Ovary (tissue), 9 donors: ENCODE data around the gene FAM184A. TPM values are rescaled to one million over a fixed set of nuclear protein-coding genes. Genes with fewer than 3 reads are reported as not detected.

Experiments used
- DNase-seq, 5 donors: peaks; one replicate each; pipeline ENCODE4 v3.0.0-alpha.2; 2019 to 2020
- H3K27ac ChIP-seq, 2 donors: fragments of 200-600 bp; one replicate each; pipeline versions ENCODE4 v1.5.1 to v1.8.0; 2019 to 2022
- H3K27me3 ChIP-seq: fragments of 200-600 bp; one replicate; pipeline ENCODE4 v1.8.0; 2022
- H3K36me3 ChIP-seq: fragments of 200-600 bp; sonication (generic); one replicate; pipeline ENCODE4 v1.5.1; 2019
- H3K4me1 ChIP-seq: one replicate; pipeline ENCODE4 v1.8.1; 2013; ENCODE audit warnings: mild to moderate bottlenecking, moderate library complexity; ENCODE audit not compliant: insufficient read depth
- H3K4me3 ChIP-seq: fragments of 200-600 bp; sonication (generic); one replicate; pipeline ENCODE4 v1.5.1; 2017
- H3K9me3 ChIP-seq, 2 donors: fragments of 200-600 bp in 1 of 2; sonication (generic) in 1 of 2; one replicate each; pipeline versions ENCODE4 v1.5.1 to v1.8.1; 2013 to 2019; ENCODE audit warnings: mild to moderate bottlenecking in 1 of 2, moderate library complexity in 1 of 2
- CTCF ChIP-seq, 3 donors: fragments of 450-650 bp in 2 of 3; fragments of 200-600 bp in 1 of 3; IDR thresholded peaks; one replicate each; pipeline versions ENCODE4 v1.5.1 to v1.8.0; 2016 to 2022; ENCODE audit warnings: antibody characterized with exemption in 3 of 3, mild to moderate bottlenecking in 1 of 3
- EP300 ChIP-seq: sonication (generic); formaldehyde crosslinking; IDR thresholded peaks from one replicate; pipeline ENCODE4 v1.6.1; 2017; ENCODE audit warnings: antibody characterized with exemption
- POLR2A ChIP-seq: fragments of 450-650 bp; IDR thresholded peaks from one replicate; pipeline ENCODE4 v1.6.1; 2017; ENCODE audit warnings: antibody characterized with exemption, mild to moderate bottlenecking, moderate library complexity
- WGBS, 3 donors: extraction: QIAGEN DNeasy Blood & Tissue Kit in 1 of 3; methylation state at CpG; one replicate each; pipeline versions ENCODE4 v1.1.5 to v1.1.7; 2013 to 2017; 5-methylcytosine and 5-hydroxymethylcytosine counted together
- intact Hi-C, 4 donors: fragments of 100-400 bp; cut with DNase I; formaldehyde crosslinking; loops; one replicate each; pipeline versions ENCODE4 v1.11.0 to v1.15.1; 2022 to 2023
- polyA plus RNA-seq, 2 donors: library from polyadenylated mRNA; stranded (reverse); fragments of 200-250 nt in 1 of 2; fragments of 350-450 nt in 1 of 2; fragmentation: Illumina TruSeq in 1 of 2; extraction: RNeasy Lipid Tissue Mini Kit (QIAGEN cat#74804) in 1 of 2; gene quantifications; one replicate each; pipeline ENCODE4 v1.2.3, GENCODE V29; 2013 to 2014
- total RNA-seq, 7 donors: library from RNA; depleted of rRNA in 2 of 7; stranded (reverse); fragments of >200 nt in 2 of 7; fragmentation: NEBNext Ultra II Directional in 3 of 7; extraction: Animal tissue kit (Norgen Biotek cat#: 25700) in 3 of 7; gene quantifications; one replicate each; pipeline versions ENCODE4 v1.1.0 to v1.2.4, GENCODE V29; 2016 to 2023
- donor health status: DM: no; HTN: no; CAD: no; lungs with moderate emphysema.
- donor health status: DM: no; HTN: no; CAD: no.
- donor health status: Bipolar disorder and iron deficiency.
- donor health status: DM: yes; HTN: yes; CAD: no.
- donor health status: DM: no; HTN: no; CAD: no.
- donor health status: DM: yes; HTN: yes; CAD: no.

The FAM184A gene
- total and polyA plus RNA-seq, 9 donors: 2.8 to 10.8 (median 6.5) TPM

DNA sequence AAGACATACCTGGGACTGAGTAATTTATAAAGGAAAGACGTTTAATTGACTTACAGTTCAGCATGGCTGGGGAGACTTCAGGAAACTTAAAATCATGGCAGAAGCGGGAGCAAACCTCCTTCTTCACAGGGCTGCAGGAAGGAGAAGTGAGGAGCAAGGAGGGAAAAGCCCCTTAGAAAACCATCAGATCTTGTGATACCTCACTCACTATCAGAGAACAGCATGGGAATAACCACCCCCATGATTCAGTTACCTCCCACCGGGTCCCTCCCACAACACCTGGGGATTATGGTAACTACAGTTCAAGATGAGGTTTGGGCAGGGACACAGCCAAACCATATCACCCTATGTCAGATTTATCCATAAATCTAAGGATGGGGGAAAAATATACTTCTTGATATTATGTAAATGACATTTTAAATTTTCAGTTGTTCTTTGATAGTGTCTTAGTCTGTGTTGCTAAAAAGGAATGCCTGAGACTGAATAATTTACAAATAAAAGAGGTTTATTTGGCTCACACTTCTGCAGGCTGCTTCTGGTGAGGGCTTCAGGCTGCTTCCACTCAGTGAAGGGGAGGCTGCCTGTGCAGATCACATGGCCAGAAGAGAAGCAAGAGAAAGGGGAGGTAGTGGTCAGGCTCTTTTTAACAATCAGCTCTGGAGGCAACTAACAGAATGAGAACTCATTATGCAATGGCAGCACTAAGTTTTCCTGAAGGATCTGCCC is 142.3 kb downstream of the FAM184A start:
- TF ChIP-seq CTCF (IDR thresholded peaks at IDR 0.05): no peak
- TF ChIP-seq EP300: no peak
- TF ChIP-seq POLR2A: no peak
- no peaks in the 10 kb centered on the region for H3K27me3 ChIP-seq
- WGBS, 3 donors: 79 to 86% (median 79%) methylated on average over 3 of the region's 3 CpGs
- no peak overlapping the region for H3K27ac ChIP-seq
- no peaks in the 10 kb centered on the region for H3K36me3 ChIP-seq
- H3K9me3 ChIP-seq: no peaks in the 10 kb centered on the region
- no peak overlapping the region for H3K4me3 ChIP-seq
- DNase-seq: no peak
- intact Hi-C loops: no loop called here
- H3K4me1 ChIP-seq: no peaks in the 10 kb centered on the region

- no peak for DNase-seq
- TF ChIP-seq CTCF (IDR thresholded peaks at IDR 0.05): no peak
- no peak for TF ChIP-seq EP300
- no peak for TF ChIP-seq POLR2A
- Histone ChIP-seq H3K27ac (peak overlapping the region; percentile 45 to 90), H3K4me1 (no peaks in the 10 kb centered on the region), H3K27me3 (no peaks in the 10 kb centered on the region), H3K9me3 (no peaks in the 10 kb centered on the region), H3K4me3 (peak overlapping the region; percentile 85), H3K36me3 (no peaks in the 10 kb centered on the region)
- WGBS, 3 donors: 18 to 35% (median 20%) methylated on average over 1 of the region's 1 CpG
- intact Hi-C loops: no loop called here
Measured at GRCh38 chr6:118935331-118935668, 143.2 kb downstream of the FAM184A start.

- DNase-seq: peak; percentile 68 to 89 (median 80)
- Histone ChIP-seq H3K27me3 (no peaks in the 10 kb centered on the region), H3K9me3 (no peaks in the 10 kb centered on the region), H3K4me3 (peak within 1 kb of the TSS; percentile 85), H3K4me1 (no peaks in the 10 kb centered on the region), H3K36me3 (no peaks in the 10 kb centered on the region), H3K27ac (peak within 1 kb of the TSS; percentile 45 to 90)
- 0% methylated on average over 90 to 94 of the region's 95 CpGs for WGBS, 3 donors
- intact Hi-C loops: no loop called here
- TF ChIP-seq CTCF (IDR thresholded peaks at IDR 0.05): no peak
- no peak for TF ChIP-seq EP300
- TF ChIP-seq POLR2A: no peak
Measured at GRCh38 chr6:118934461-118935330, 143.8 kb downstream of the FAM184A start, which contains the start of gene MCM9. TSS of gene MCM9 (minus strand) at chr6:118935159. CDS start at chr6:118931723, 3,436 bp downstream.

- peak overlapping the region; percentile 85 for H3K4me3 ChIP-seq
- H3K4me1 ChIP-seq: no peaks in the 10 kb centered on the region
- no peak for TF ChIP-seq POLR2A
- no peak for TF ChIP-seq CTCF (IDR thresholded peaks at IDR 0.05)
- TF ChIP-seq EP300: no peak
- WGBS, 3 donors: 18 to 25% (median 21%) methylated on average over 8 of the region's 8 CpGs
- H3K36me3 ChIP-seq: no peaks in the 10 kb centered on the region
- H3K27me3 ChIP-seq: no peaks in the 10 kb centered on the region
- H3K9me3 ChIP-seq: no peaks in the 10 kb centered on the region
- no peak for DNase-seq
- intact Hi-C loops: no loop called here
- H3K27ac ChIP-seq: peak overlapping the region; percentile 45 to 90
Measured at GRCh38 chr6:118933855-118934460, 144.5 kb downstream of the FAM184A start.
